HepG2 (cell line): ENCODE measurements around the gene XAB2. TPM values are rescaled to one million over a fixed set of nuclear protein-coding genes. Genes with fewer than 3 reads are reported as not detected.

Experiments
- CHCHD3 ChIP-seq: sonication (generic); formaldehyde crosslinking; IDR thresholded peaks from 2 replicates; pipeline ENCODE4 v1.8.0; 2022; ENCODE audit warnings: mild to moderate bottlenecking, missing genetic modification reagents, moderate library complexity
- HNF4G ChIP-seq, 2 experiments: sonication (generic) in 1 of 2; formaldehyde crosslinking in 1 of 2; IDR thresholded peaks; 2 replicates each; pipeline versions ENCODE4 v1.4.0 to v1.6.1; 2011 to 2020; ENCODE audit warnings: borderline replicate concordance in 2 of 2, low read depth in 2 of 2, mild to moderate bottlenecking in 2 of 2, low read length in 1 of 2, missing genetic modification reagents in 1 of 2, moderate library complexity in 1 of 2
- NCOA2 ChIP-seq: sonication (generic); formaldehyde crosslinking; IDR thresholded peaks from 2 replicates; pipeline ENCODE4 v1.8.0; 2022; ENCODE audit warnings: inconsistent platforms
- NFIC ChIP-seq: IDR thresholded peaks from 2 replicates; pipeline ENCODE4 v1.6.1; 2012; ENCODE audit warnings: mild to moderate bottlenecking, low read length, inconsistent platforms
- NFYC ChIP-seq: IDR thresholded peaks from 2 replicates; pipeline ENCODE4 v1.6.1; 2016; ENCODE audit warnings: missing genetic modification reagents, missing compliant biosample characterization
- RBFOX2 ChIP-seq: fragments of 200-400 bp; formaldehyde crosslinking; IDR thresholded peaks from 2 replicates; pipeline ENCODE4 v1.6.1; 2017; ENCODE audit warnings: low read depth, mild to moderate bottlenecking, low read length
- SRF ChIP-seq: IDR thresholded peaks from 2 replicates; pipeline ENCODE4 v1.6.1; 2011; ENCODE audit warnings: mild to moderate bottlenecking, low read depth, low read length, moderate library complexity
- SRSF9 ChIP-seq: fragments of 200-400 bp; formaldehyde crosslinking; IDR thresholded peaks from 2 replicates; pipeline ENCODE4 v1.6.1; 2018; ENCODE audit warnings: borderline replicate concordance, mild to moderate bottlenecking, low read depth, low read length; ENCODE audit not compliant: insufficient read depth, poor library complexity, severe bottlenecking
- ZNF180 ChIP-seq: sonication (generic); formaldehyde crosslinking; IDR thresholded peaks from 2 replicates; pipeline ENCODE4 v1.4.0; 2020; ENCODE audit warnings: low read depth, missing genetic modification reagents, borderline replicate concordance
- ZNF331 ChIP-seq: sonication (generic); formaldehyde crosslinking; IDR thresholded peaks from 2 replicates; pipeline ENCODE4 v1.4.0; 2020; ENCODE audit warnings: missing genetic modification reagents
- ZNF383 ChIP-seq: sonication (generic); formaldehyde crosslinking; IDR thresholded peaks from 2 replicates; pipeline ENCODE4 v1.4.0; 2020; ENCODE audit warnings: missing genetic modification reagents, mild to moderate bottlenecking, borderline replicate concordance
- ZNF562 ChIP-seq: sonication (generic); formaldehyde crosslinking; IDR thresholded peaks from 2 replicates; pipeline ENCODE4 v1.8.0; 2022; ENCODE audit warnings: missing genetic modification reagents, borderline replicate concordance
- polyA plus RNA-seq, 8 experiments: library from polyadenylated mRNA; depleted of rRNA in 3 of 8; stranded (reverse) in 7 of 8; unstranded in 1 of 8; fragments of >200 nt; fragmentation: Illumina TruSeq in 4 of 8; extraction: Trizol in 4 of 8; gene quantifications; 2 replicates each; pipeline versions ENCODE4 v1.2.1 to v1.2.3, GENCODE V29; 2011 to 2016; ENCODE audit warnings: low read depth in 4 of 8, missing spikeins in 1 of 8, mixed read lengths in 1 of 8; ENCODE audit not compliant: insufficient read depth in 1 of 8
- total RNA-seq, 5 experiments: library from RNA; depleted of rRNA; stranded (reverse); fragments of >200 nt; fragmentation: Illumina TruSeq; extraction: Trizol; gene quantifications; 2 replicates each; pipeline ENCODE4 v1.2.3, GENCODE V29; 2016; ENCODE audit warnings: low read depth in 1 of 5
- TF ChIP-seq, protein P1 (sequence below): sonication (generic); formaldehyde crosslinking; IDR thresholded peaks from 2 replicates; pipeline ENCODE4 v1.5.0; 2020; ENCODE audit warnings: mild to moderate bottlenecking, missing genetic modification reagents, borderline replicate concordance
- TF ChIP-seq, protein P2 (sequence below): sonication (generic); formaldehyde crosslinking; IDR thresholded peaks from 2 replicates; pipeline ENCODE4 v1.4.0; 2020; ENCODE audit warnings: mild to moderate bottlenecking, low read depth, missing genetic modification reagents
- TF ChIP-seq, protein P3 (sequence below): sonication (generic); formaldehyde crosslinking; IDR thresholded peaks from 2 replicates; pipeline ENCODE4 v1.4.0; 2020; ENCODE audit warnings: missing genetic modification reagents
- TF ChIP-seq, protein P4 (sequence below): sonication (generic); formaldehyde crosslinking; IDR thresholded peaks from 2 replicates; pipeline ENCODE4 v1.9.0; 2022; ENCODE audit warnings: low read depth, missing genetic modification reagents

XAB2 gene
- total and polyA plus RNA-seq, 2 of the 13 experiments (the other 11 are each of a cell fraction or from before 2014, with no cell fraction given): 6.2 to 23.9 TPM

DNA sequence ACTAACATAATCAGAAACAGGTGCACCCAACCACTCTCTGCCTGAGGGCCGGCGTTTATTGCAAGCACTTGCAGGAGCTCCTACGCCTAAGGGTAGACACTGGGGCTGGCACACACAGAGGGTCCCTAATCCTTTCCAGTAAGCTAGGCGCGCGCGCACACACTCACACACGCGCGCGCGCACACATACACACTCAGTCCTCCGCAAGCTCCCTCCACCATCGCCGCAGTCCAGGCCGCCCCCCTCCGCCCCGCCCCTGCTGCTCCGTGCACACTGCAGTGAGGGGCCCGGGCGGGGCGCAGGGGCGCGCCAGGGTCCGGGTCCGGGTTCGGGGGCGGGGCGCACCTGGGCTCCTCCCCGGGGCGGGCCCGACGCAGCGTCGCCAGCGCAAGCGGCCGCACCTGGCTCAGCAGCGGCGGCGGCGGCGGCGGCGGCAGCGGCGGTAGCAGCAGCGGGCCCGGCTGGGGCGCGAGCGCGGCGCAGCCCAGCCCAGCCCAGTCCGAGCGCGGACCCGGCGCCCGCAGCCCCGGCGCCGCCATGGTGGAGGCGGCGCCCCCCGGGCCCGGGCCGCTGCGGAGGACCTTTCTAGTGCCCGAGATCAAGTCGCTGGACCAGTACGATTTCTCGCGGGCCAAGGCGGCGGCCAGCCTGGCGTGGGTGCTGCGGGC, 33.7 kb downstream of the XAB2 start, which contains the start of gene CAMSAP3 (continued):
- TF ChIP-seq ZNF562 (no peak), SRF (no peak), ZNF383 (CRISPR knock-in tag) (no peak), NFYC (CRISPR knock-in tag) (no peak), HNF4G (IDR thresholded peaks at IDR 0.05; ENCODE audit: borderline replicate concordance, low read depth, low read length) (no peak), HNF4G (CRISPR knock-in tag; IDR thresholded peaks at IDR 0.05; ENCODE audit: borderline replicate concordance, low read depth) (no peak), ZNF331 (no peak), CHCHD3 (CRISPR knock-in tag) (no peak), ZNF180 (CRISPR knock-in tag) (no peak), NFIC (no peak), SRSF9 (no peak), RBFOX2 (no peak), NCOA2 (no peak)
- TF ChIP-seq, protein P1, sequence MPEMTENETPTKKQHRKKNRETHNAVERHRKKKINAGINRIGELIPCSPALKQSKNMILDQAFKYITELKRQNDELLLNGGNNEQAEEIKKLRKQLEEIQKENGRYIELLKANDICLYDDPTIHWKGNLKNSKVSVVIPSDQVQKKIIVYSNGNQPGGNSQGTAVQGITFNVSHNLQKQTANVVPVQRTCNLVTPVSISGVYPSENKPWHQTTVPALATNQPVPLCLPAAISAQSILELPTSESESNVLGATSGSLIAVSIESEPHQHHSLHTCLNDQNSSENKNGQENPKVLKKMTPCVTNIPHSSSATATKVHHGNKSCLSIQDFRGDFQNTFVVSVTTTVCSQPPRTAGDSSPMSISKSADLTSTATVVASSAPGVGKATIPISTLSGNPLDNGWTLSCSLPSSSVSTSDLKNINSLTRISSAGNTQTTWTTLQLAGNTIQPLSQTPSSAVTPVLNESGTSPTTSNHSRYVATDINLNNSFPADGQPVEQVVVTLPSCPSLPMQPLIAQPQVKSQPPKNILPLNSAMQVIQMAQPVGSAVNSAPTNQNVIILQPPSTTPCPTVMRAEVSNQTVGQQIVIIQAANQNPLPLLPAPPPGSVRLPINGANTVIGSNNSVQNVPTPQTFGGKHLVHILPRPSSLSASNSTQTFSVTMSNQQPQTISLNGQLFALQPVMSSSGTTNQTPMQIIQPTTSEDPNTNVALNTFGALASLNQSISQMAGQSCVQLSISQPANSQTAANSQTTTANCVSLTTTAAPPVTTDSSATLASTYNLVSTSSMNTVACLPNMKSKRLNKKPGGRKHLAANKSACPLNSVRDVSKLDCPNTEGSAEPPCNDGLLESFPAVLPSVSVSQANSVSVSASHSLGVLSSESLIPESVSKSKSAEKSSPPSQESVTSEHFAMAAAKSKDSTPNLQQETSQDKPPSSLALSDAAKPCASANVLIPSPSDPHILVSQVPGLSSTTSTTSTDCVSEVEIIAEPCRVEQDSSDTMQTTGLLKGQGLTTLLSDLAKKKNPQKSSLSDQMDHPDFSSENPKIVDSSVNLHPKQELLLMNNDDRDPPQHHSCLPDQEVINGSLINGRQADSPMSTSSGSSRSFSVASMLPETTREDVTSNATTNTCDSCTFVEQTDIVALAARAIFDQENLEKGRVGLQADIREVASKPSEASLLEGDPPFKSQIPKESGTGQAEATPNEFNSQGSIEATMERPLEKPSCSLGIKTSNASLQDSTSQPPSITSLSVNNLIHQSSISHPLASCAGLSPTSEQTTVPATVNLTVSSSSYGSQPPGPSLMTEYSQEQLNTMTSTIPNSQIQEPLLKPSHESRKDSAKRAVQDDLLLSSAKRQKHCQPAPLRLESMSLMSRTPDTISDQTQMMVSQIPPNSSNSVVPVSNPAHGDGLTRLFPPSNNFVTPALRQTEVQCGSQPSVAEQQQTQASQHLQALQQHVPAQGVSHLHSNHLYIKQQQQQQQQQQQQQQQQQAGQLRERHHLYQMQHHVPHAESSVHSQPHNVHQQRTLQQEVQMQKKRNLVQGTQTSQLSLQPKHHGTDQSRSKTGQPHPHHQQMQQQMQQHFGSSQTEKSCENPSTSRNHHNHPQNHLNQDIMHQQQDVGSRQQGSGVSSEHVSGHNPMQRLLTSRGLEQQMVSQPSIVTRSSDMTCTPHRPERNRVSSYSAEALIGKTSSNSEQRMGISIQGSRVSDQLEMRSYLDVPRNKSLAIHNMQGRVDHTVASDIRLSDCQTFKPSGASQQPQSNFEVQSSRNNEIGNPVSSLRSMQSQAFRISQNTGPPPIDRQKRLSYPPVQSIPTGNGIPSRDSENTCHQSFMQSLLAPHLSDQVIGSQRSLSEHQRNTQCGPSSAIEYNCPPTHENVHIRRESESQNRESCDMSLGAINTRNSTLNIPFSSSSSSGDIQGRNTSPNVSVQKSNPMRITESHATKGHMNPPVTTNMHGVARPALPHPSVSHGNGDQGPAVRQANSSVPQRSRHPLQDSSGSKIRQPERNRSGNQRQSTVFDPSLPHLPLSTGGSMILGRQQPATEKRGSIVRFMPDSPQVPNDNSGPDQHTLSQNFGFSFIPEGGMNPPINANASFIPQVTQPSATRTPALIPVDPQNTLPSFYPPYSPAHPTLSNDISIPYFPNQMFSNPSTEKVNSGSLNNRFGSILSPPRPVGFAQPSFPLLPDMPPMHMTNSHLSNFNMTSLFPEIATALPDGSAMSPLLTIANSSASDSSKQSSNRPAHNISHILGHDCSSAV: no peak
- TF ChIP-seq, protein P2, sequence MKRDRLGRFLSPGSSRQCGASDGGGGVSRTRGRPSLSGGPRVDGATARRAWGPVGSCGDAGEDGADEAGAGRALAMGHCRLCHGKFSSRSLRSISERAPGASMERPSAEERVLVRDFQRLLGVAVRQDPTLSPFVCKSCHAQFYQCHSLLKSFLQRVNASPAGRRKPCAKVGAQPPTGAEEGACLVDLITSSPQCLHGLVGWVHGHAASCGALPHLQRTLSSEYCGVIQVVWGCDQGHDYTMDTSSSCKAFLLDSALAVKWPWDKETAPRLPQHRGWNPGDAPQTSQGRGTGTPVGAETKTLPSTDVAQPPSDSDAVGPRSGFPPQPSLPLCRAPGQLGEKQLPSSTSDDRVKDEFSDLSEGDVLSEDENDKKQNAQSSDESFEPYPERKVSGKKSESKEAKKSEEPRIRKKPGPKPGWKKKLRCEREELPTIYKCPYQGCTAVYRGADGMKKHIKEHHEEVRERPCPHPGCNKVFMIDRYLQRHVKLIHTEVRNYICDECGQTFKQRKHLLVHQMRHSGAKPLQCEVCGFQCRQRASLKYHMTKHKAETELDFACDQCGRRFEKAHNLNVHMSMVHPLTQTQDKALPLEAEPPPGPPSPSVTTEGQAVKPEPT (CRISPR knock-in tag): no peak
- TF ChIP-seq, protein P3, sequence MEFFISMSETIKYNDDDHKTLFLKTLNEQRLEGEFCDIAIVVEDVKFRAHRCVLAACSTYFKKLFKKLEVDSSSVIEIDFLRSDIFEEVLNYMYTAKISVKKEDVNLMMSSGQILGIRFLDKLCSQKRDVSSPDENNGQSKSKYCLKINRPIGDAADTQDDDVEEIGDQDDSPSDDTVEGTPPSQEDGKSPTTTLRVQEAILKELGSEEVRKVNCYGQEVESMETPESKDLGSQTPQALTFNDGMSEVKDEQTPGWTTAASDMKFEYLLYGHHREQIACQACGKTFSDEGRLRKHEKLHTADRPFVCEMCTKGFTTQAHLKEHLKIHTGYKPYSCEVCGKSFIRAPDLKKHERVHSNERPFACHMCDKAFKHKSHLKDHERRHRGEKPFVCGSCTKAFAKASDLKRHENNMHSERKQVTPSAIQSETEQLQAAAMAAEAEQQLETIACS (CRISPR knock-in tag): peak; percentile 88
- TF ChIP-seq, protein P4, sequence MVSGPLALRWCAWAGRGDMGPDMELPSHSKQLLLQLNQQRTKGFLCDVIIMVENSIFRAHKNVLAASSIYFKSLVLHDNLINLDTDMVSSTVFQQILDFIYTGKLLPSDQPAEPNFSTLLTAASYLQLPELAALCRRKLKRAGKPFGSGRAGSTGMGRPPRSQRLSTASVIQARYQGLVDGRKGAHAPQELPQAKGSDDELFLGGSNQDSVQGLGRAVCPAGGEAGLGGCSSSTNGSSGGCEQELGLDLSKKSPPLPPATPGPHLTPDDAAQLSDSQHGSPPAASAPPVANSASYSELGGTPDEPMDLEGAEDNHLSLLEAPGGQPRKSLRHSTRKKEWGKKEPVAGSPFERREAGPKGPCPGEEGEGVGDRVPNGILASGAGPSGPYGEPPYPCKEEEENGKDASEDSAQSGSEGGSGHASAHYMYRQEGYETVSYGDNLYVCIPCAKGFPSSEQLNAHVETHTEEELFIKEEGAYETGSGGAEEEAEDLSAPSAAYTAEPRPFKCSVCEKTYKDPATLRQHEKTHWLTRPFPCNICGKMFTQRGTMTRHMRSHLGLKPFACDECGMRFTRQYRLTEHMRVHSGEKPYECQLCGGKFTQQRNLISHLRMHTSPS (CRISPR knock-in tag): no peak
